A673 (cell line): ENCODE results near the gene PPP1R16B. TPM values are rescaled to one million over a fixed set of nuclear protein-coding genes. Genes with fewer than 3 reads are reported as not detected.

Source experiments
- BruUV-seq: library from RNA; stranded (reverse); fragments of 400-500 nt; replicated peaks from 2 replicates; lab custom pipeline; 2021; lab: Mats Ljungman, UMichigan
- CTCF ChIA-PET: fragments of 300-600 bp; sonication (Branson Sonifier 250); formaldehyde crosslinking; loops from one replicate; lab custom pipeline; 2022; ENCODE audit warnings: antibody characterized with exemption; lab: Charles Lee
- POLR2A ChIA-PET: fragments of 300-600 bp; sonication (Branson Sonifier 250); formaldehyde crosslinking; loops from one replicate; lab custom pipeline; 2022; ENCODE audit warnings: antibody characterized with exemption; ENCODE audit not compliant: low non-redundant PET; lab: Charles Lee
- DNase-seq: peaks from one replicate; pipeline ENCODE4 v3.0.0-alpha.2; 2015; ENCODE audit warnings: low spot score
- H3K27ac ChIP-seq: fragments of 200-600 bp; sonication (generic); 2 replicates; pipeline ENCODE4 v1.5.1; 2016; ENCODE audit warnings: mixed run types, low read depth, mild to moderate bottlenecking, mixed read lengths, antibody characterized with exemption, low read length; ENCODE audit not compliant: poor library complexity, severe bottlenecking
- H3K27me3 ChIP-seq: fragments of 200-600 bp; sonication (generic); replicated peaks from 2 replicates; pipeline ENCODE4 v1.6.1; 2017; ENCODE audit warnings: mixed run types, low read depth, mild to moderate bottlenecking, mixed read lengths, antibody characterized with exemption, low read length; ENCODE audit not compliant: insufficient read depth, poor library complexity
- H3K36me3 ChIP-seq: fragments of 200-600 bp; sonication (generic); 2 replicates; pipeline ENCODE4 v1.6.1; 2016; ENCODE audit warnings: mixed run types, mild to moderate bottlenecking, mixed read lengths, antibody characterized with exemption, low read length; ENCODE audit not compliant: insufficient read depth, poor library complexity, severe bottlenecking
- H3K4me1 ChIP-seq: fragments of 200-600 bp; sonication (generic); 2 replicates; pipeline ENCODE4 v1.6.1; 2017; ENCODE audit warnings: mixed run types, mild to moderate bottlenecking, mixed read lengths, antibody characterized with exemption, low read length; ENCODE audit not compliant: insufficient read depth, poor library complexity, severe bottlenecking
- H3K4me3 ChIP-seq: fragments of 200-600 bp; sonication (generic); 2 replicates; pipeline ENCODE4 v1.5.1; 2016; ENCODE audit warnings: low read depth, mixed run types, mild to moderate bottlenecking, mixed read lengths, low read length; ENCODE audit not compliant: poor library complexity, severe bottlenecking
- H3K9me3 ChIP-seq: fragments of 200-600 bp; sonication (generic); 2 replicates; pipeline ENCODE4 v1.6.1; 2016; ENCODE audit warnings: mixed run types, low read depth, mild to moderate bottlenecking, mixed read lengths, antibody characterized with exemption, low read length; ENCODE audit not compliant: poor library complexity, severe bottlenecking
- CTCF ChIP-seq: fragments of 300-800, 200-600 bp; sonication (generic); conservative IDR thresholded peaks from 2 replicates; pipeline ENCODE4 v1.5.1; 2017; ENCODE audit warnings: low read depth, mild to moderate bottlenecking, antibody characterized with exemption, low read length, moderate library complexity, mixed read lengths
- EZH2 ChIP-seq: fragments of 200-600 bp; sonication (generic); IDR thresholded peaks from 2 replicates; pipeline ENCODE4 v1.6.1; 2017; ENCODE audit warnings: borderline replicate concordance, low read depth, mild to moderate bottlenecking, mixed read lengths, antibody characterized with exemption, low read length; ENCODE audit not compliant: poor library complexity, severe bottlenecking
- intact Hi-C: fragments of 100-400 bp; cut with micrococcal nuclease; formaldehyde crosslinking; loops from one replicate; pipeline ENCODE4 v1.10.0; 2022; ENCODE audit not compliant: unreplicated experiment
- total RNA-seq: library from RNA; stranded (reverse); gene quantifications from 2 replicates; pipeline ENCODE4 v1.2.3, GENCODE V29; 2021

Gene PPP1R16B
- total RNA-seq, 1 experiment from 2014 or later: 0.17 TPM

DNA sequence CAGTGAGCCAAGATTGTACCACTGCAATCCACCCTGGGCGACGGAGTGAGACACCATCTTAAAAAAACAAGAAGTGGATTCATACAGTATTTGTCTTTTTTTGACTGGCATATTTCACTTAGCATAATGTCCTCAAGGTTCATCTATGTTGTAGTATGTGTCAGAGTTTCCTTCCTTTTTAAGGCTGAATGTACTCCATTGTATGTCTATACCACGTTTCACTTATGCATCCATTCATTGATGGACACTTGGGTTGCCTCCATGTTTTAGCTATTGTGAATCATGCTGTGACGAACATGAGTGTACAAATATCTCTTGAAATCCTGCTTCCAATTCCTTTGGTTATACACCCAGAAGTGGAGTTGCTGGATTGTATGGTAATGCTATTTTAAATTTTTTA lies 91.8 kb downstream of the PPP1R16B start:
- Histone ChIP-seq H3K4me1 (no peaks in the 10 kb centered on the region), H3K36me3 (no peaks in the 10 kb centered on the region), H3K27me3 (peaks cover 62% of the 10 kb centered on the region), H3K4me3 (no peak overlapping the region), H3K9me3 (no peaks in the 10 kb centered on the region), H3K27ac (no peak overlapping the region)
- ChIA-PET CTCF (no interaction called here), POLR2A (no interaction called here)
- no peak for DNase-seq
- intact Hi-C loops: no loop called here
- no TSS peak for BruUV-seq
- no peak for TF ChIP-seq EZH2
- TF ChIP-seq CTCF: no peak

DNA sequence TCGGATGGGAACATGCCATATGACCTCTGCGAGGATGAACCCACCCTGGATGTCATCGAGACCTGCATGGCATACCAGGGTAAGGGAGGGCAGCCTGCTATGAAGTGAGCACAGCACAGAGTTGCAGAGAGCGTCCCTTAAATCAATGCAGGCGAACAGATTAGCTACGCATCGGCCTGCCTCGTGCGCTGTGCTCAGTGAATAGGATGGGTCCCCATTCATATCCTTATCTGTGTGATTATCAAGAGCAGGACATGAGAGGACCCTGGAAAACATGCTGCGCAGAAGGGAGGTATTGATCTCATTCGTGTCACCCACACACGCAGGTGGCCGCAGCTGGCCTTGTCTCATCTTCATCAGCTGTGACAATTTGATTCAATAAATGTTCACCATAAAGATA lies 95.1 kb downstream of the PPP1R16B start:
- no peak overlapping the region for H3K27ac ChIP-seq
- H3K4me1 ChIP-seq: no peaks in the 10 kb centered on the region
- peaks cover 51% of the 10 kb centered on the region for H3K27me3 ChIP-seq
- no peaks in the 10 kb centered on the region for H3K36me3 ChIP-seq
- BruUV-seq: no TSS peak
- DNase-seq: no peak
- ChIA-PET CTCF (no interaction called here), POLR2A (no interaction called here)
- intact Hi-C loops: no loop called here
- H3K4me3 ChIP-seq: no peak overlapping the region
- no peaks in the 10 kb centered on the region for H3K9me3 ChIP-seq
- TF ChIP-seq EZH2: no peak
- no peak for TF ChIP-seq CTCF

- BruUV-seq: no TSS peak
- Histone ChIP-seq H3K27me3 (peaks cover 50% of the 10 kb centered on the region), H3K9me3 (no peaks in the 10 kb centered on the region), H3K4me3 (no peak overlapping the region), H3K36me3 (no peaks in the 10 kb centered on the region), H3K4me1 (no peaks in the 10 kb centered on the region), H3K27ac (no peak overlapping the region)
- TF ChIP-seq CTCF (no peak), EZH2 (no peak)
- ChIA-PET POLR2A (no interaction called here), CTCF (no interaction called here)
- DNase-seq: no peak
- intact Hi-C loops: no loop called here
These were observed 97.1 kb downstream of the PPP1R16B start for GRCh38 chr20:38902601-38903000.
